ENCODE data around the gene DOCK9.

Gene DOCK9

DNA sequence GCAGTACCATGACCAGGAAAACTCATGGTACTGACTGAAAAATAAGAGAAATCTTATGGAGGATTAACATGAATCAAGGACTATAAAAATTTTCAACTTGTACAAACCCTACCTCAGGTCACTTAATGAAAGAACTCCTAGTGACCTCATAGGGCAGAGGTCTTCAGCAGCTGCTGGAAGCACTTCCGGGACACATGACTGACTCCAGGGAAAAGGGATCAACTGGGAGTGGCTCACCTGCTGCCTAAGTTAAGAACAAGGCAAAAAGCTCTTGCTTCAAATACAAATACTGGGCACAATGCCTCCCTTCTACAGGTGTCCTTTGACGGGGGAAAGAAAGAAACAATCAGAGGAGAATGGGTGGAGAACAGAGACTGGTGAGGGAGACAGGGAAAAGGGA is 18.6 kb downstream of the DOCK9 start:
- TF ChIP-seq, protein P1, sequence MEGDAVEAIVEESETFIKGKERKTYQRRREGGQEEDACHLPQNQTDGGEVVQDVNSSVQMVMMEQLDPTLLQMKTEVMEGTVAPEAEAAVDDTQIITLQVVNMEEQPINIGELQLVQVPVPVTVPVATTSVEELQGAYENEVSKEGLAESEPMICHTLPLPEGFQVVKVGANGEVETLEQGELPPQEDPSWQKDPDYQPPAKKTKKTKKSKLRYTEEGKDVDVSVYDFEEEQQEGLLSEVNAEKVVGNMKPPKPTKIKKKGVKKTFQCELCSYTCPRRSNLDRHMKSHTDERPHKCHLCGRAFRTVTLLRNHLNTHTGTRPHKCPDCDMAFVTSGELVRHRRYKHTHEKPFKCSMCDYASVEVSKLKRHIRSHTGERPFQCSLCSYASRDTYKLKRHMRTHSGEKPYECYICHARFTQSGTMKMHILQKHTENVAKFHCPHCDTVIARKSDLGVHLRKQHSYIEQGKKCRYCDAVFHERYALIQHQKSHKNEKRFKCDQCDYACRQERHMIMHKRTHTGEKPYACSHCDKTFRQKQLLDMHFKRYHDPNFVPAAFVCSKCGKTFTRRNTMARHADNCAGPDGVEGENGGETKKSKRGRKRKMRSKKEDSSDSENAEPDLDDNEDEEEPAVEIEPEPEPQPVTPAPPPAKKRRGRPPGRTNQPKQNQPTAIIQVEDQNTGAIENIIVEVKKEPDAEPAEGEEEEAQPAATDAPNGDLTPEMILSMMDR (IDR thresholded peaks at IDR 0.05; ENCODE audit: low read depth, low read length), result no peak
- no peak overlapping the region for H3K4me3 ChIP-seq (ENCODE audit: low read depth, low read length)

DNA sequence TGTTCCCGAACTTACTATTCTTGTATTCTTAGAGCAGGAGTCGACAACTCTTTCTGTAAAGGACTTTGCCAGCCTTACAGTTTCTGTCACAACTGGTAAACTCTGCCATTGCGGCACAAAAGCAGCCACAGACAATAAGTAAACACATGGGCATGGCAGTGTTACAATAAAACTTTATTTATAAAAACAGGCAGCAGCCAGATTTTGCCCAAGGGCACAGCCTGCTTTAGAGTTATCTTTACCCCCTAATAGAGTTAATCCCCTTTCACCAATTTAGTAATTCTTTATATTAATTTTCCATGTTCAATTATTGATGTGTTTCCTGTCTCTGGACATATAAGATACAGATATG is 19.4 kb downstream of the DOCK9 start:
- TF ChIP-seq, protein P1 (IDR thresholded peaks at IDR 0.05; ENCODE audit: low read depth, low read length), result no peak
- no peak overlapping the region for H3K4me3 ChIP-seq (ENCODE audit: low read depth, low read length)

DNA sequence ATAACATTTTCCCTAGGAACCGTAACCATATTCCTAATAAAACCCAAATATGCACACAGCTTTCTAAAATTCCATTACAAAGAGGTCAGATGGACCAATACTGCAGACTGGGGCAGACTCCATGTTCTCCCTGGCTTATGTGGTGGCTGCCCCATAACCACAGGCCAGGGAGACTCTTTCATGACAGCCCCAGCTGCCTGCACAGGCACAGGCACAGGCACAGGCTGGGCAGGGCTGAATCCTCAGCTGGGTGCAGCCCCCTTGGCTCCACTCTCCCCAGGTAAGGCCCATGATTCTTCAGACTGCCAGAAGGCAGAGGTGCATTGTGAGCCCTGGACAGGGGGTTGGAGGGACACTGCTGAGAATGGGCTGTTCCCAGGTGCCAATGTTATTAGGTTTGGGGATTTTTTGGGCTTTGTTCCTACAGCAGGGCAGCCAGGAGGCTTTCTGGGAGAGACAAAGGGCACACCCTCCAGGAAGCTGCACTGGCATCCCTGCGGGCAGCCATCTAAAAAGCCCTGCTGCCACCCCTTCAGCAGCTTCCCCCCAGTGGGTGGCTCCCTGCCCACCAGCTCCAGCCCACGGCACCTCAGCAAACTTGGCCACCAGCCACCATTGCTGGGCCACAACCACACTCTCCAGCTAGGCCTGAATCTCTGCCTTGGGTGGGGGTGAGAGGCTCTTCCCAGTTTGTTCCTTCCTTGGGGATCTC is 20.0 kb downstream of the DOCK9 start:
- TF ChIP-seq, protein P1 (IDR thresholded peaks at IDR 0.05; ENCODE audit: low read depth, low read length), result no peak
- no peak overlapping the region for H3K4me3 ChIP-seq (ENCODE audit: low read depth, low read length)

DNA sequence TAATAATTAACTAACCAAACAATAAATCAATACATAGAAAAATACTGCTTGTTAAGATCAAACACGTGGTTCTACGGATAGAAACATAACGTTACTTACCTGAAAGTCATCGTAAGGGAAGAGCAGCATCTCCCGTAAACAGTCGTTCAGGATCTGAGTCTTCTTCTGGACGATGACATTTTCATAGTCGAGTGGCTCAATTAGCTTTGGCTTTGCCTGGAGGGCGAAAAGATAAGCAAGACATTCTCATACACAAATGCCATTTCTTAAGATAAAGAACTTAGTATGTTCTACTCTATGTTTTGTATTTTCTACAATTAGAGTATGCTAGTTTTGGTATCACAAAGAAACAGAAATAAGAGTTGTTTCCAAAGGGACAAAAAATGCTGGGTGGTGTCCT is 22.5 kb downstream of the DOCK9 start:
- no peak overlapping the region for H3K4me3 ChIP-seq (ENCODE audit: low read depth, low read length)
- TF ChIP-seq, protein P1 (IDR thresholded peaks at IDR 0.05; ENCODE audit: low read depth, low read length), result no peak

DNA sequence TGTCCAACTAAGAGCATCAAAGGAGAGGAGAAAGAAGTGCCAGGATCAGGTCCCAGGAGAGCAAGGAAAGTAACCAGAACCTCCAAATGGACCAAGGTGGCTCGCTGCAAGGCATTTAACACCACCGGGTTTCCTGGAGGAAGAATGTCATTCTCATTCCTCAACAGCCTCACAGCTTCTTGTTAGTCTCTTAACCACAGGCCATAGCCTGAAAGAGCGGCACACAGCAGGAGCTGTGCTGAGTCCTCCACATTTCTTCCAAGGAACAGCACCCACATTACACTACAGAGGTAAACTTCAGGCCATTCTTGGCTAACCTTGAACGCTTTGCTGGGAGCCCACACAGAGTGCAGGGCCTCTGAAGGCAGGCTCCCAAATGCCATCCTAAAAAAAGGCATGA is 23.6 kb downstream of the DOCK9 start:
- H3K4me3 ChIP-seq (ENCODE audit: low read depth, low read length), result no peak overlapping the region
- TF ChIP-seq, protein P1 (IDR thresholded peaks at IDR 0.05; ENCODE audit: low read depth, low read length), result no peak

DNA sequence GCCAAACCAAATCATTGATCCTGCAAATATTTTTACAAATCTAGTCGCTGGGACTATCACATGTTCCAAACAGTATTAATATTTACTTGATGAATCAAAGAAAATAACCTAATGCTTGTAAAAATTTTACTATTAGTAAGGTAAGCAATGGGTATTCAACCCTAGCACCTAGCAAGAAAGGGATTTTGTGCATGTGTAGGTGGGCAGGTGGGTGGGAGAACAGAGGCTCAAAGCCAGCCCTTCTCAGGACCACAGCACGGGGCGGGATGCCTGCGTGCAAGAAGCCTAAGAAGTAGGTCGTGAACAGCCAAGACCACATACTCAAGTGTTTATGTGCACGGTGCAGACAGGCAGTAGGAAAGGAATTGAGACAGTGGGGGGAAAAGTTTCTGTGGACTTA is 26.6 kb downstream of the DOCK9 start:
- TF ChIP-seq, protein P1 (IDR thresholded peaks at IDR 0.05; ENCODE audit: low read depth, low read length), result no peak
- H3K4me3 ChIP-seq (ENCODE audit: low read depth, low read length), result no peak overlapping the region

DNA sequence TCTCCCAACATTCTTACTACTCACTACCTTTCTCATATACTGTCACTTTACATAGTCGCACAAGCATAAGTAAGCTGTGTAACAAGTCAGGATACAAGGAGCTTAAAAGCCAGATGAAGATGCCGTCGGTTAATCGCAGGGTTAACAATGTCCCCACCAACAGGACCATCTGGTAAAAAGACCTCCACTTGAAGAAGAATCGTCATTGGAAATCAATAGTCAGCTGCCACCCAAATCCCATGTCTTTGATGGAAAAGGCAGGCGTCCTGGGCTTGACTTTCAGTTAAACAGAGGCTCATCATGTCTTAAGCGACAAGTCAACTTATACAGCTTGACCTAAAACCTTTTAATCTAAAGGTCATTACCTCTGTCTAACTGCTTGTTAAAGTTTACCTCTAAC is 27.2 kb downstream of the DOCK9 start:
- TF ChIP-seq, protein P1 (IDR thresholded peaks at IDR 0.05; ENCODE audit: low read depth, low read length), result no peak
- H3K4me3 ChIP-seq (ENCODE audit: low read depth, low read length), result no peak overlapping the region

Data from WI38 (cell line).